Inferior parietal cortex (tissue), 1 donor: ENCODE data around the gene MAPK9.
"Not testable (repeated sequence)": the region's sequence is repeated elsewhere in the genome, so short reads cannot be mapped to it uniquely, and the experiment has no call there.

Experiments used
- DNase-seq: peaks from one replicate; pipeline ENCODE4 v3.0.0-alpha.2; 2016; ENCODE audit errors: extremely low spot score

Gene MAPK9

GRCh38 chr5:180326989-180327565, 35.2 kb upstream of the MAPK9 start:
- no peak for DNase-seq

GRCh38 chr5:180324601-180324950, 32.7 kb upstream of the MAPK9 start:
- peak; percentile 38 for DNase-seq

- DNase-seq = peak; percentile 62
Measured at GRCh38 chr5:180323941-180324600, 32.2 kb upstream of the MAPK9 start.

GRCh38 chr5:180323160-180323559, 31.3 kb upstream of the MAPK9 start:
- DNase-seq = no peak

GRCh38 chr5:180318456-180319089, 26.7 kb upstream of the MAPK9 start:
- no peak for DNase-seq

GRCh38 chr5:180316586-180316985, 24.7 kb upstream of the MAPK9 start:
- DNase-seq = no peak

- DNase-seq = peak; percentile 63
Measured at GRCh38 chr5:180315762-180316212, 23.9 kb upstream of the MAPK9 start.

GRCh38 chr5:180313677-180314505, 22.0 kb upstream of the MAPK9 start:
- peak; percentile 42 for DNase-seq

GRCh38 chr5:180311216-180311615, 19.3 kb upstream of the MAPK9 start:
- no peak for DNase-seq

- no peak for DNase-seq
Measured at GRCh38 chr5:180306796-180307195, 14.9 kb upstream of the MAPK9 start.

- DNase-seq = no peak
Measured at GRCh38 chr5:180305481-180305880, 13.6 kb upstream of the MAPK9 start.

GRCh38 chr5:180304431-180305375, 12.8 kb upstream of the MAPK9 start:
- DNase-seq = no peak

- no peak for DNase-seq
Measured at GRCh38 chr5:180304016-180304292, 12.1 kb upstream of the MAPK9 start.

GRCh38 chr5:180303226-180304015, 11.5 kb upstream of the MAPK9 start:
- no peak for DNase-seq

- DNase-seq = no peak
Measured at GRCh38 chr5:180302256-180302655, 10.4 kb upstream of the MAPK9 start.

- DNase-seq = no peak
Measured at GRCh38 chr5:180301253-180301652, 9.4 kb upstream of the MAPK9 start.

- no peak for DNase-seq
Measured at GRCh38 chr5:180299526-180299925, 7.6 kb upstream of the MAPK9 start.

GRCh38 chr5:180299014-180299413, 7.1 kb upstream of the MAPK9 start:
- not testable (repeated sequence) for DNase-seq

GRCh38 chr5:180297587-180298282, 5.9 kb upstream of the MAPK9 start:
- DNase-seq = no peak

- DNase-seq = no peak
Measured at GRCh38 chr5:180296771-180297170, 4.9 kb upstream of the MAPK9 start.
